ENCODE measurements around the gene FAM89B. TPM values are rescaled to one million over a fixed set of nuclear protein-coding genes. Genes with fewer than 3 reads are reported as not detected.

The FAM89B gene
- total RNA-seq, 2 experiments from 2014 or later: 12.7 to 16.0 TPM

DNA sequence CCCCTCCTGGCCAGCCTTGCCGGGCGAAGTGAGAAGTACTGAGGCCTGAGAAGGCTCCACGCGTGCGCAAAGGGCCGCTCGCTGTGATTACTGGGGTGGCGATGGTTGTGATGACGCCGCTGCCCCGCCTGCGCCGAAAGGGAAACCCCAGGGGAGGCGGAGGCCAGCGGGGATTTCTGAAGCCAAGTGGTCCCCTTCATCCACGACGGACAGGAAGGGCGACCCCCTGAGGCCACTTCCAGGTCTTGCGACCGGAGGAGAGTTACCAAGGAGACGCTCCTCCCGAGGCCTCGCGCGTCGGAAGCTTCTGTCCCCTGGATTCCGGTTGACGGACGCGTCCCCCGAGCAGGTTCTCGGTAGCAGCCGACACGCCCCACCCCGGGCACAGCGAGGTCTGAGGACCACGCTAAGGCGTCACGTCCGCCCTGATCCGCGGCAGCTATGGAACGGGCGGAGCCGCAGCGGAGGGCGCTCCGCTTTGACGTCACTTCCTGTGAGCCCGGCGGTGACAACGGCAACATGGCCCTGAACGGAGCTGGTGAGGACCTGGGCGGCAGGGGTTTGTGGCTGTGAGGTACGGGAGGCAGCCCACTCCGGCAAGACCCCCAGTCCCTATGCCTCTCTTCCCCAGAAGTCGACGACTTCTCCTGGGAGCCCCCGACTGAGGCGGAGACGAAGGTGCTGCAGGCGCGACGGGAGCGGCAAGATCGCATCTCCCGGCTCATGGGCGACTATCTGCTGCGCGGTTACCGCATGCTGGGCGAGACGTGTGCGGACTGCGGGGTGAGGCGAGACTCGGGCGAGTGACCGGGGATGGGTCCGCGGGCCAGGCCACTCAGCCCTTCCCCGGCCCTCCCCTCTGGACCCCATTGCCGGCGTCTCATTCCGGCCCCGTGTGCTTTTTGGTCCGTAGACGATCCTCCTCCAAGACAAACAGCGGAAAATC is 2.1 kb upstream of the FAM89B start, which contains the start of gene ZNRD2:
ZNRD2 (plus strand) TSS at position 505 of the 946 bp plus-strand sequence; CDS start at position 520, 15 bp downstream.
- H3K9me3 Mint-ChIP-seq: no peaks in the 10 kb centered on the region
- peak within 1 kb of the TSS; percentile 93 for H3K4me3 Mint-ChIP-seq
- H3K27ac Mint-ChIP-seq: peak within 1 kb of the TSS; percentile 97
- peaks cover 37% of the 10 kb centered on the region for H3K36me3 Mint-ChIP-seq (ENCODE audit: low read depth)
- H3K27me3 Mint-ChIP-seq: no peaks in the 10 kb centered on the region
- peak; percentile 99 for DNase-seq
- ChIA-PET POLR2A (interaction anchor here (0.9 to 6.0 kb wide), 13 partner anchors 10 to 152 kb away, joined by 3 to 51 read pairs (median 10); partner anchors contain the start of genes LTBP3, MALAT1, NEAT1 and PCNX3), CTCF (interaction anchor here (0.8 to 4.7 kb wide), 10 partner anchors 9 to 290 kb away, joined by 3 to 59 read pairs (median 6); partner anchors contain the start of genes LTBP3, MAP3K11, MUS81 and PCNX3)
- H3K4me1 Mint-ChIP-seq (ENCODE audit: low read depth): peaks cover 57% of the 10 kb centered on the region
- intact Hi-C loops (cut with micrococcal nuclease): loop anchor here (5.0 kb wide), 1 partner anchor 143 kb away; no protein-coding TSS in a partner anchor
- ATAC-seq: peak; percentile 77
- TF ChIP-seq, protein P1, sequence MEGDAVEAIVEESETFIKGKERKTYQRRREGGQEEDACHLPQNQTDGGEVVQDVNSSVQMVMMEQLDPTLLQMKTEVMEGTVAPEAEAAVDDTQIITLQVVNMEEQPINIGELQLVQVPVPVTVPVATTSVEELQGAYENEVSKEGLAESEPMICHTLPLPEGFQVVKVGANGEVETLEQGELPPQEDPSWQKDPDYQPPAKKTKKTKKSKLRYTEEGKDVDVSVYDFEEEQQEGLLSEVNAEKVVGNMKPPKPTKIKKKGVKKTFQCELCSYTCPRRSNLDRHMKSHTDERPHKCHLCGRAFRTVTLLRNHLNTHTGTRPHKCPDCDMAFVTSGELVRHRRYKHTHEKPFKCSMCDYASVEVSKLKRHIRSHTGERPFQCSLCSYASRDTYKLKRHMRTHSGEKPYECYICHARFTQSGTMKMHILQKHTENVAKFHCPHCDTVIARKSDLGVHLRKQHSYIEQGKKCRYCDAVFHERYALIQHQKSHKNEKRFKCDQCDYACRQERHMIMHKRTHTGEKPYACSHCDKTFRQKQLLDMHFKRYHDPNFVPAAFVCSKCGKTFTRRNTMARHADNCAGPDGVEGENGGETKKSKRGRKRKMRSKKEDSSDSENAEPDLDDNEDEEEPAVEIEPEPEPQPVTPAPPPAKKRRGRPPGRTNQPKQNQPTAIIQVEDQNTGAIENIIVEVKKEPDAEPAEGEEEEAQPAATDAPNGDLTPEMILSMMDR (IDR thresholded peaks at IDR 0.05): peak; percentile 27

DNA sequence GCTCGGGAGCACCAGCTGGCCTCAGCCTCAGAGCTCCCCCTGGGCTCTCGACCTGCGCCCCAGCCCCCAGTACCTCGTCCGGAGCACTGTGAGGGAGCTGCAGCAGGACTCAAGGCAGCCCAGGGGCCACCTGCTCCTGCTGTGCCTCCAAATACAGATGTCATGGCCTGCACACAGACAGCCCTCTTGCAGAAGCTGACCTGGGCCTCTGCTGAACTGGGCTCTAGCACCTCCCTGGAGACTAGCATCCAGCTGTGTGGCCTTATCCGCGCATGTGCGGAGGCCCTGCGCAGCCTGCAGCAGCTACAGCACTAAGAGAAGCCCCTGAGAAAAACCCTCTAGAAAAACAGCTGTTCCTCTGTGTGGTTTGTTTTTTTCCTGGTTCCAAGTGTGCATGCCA is 918 bp upstream of the FAM89B start:
- intact Hi-C loops (cut with micrococcal nuclease): loop anchor here (5.0 kb wide), 1 partner anchor 144 kb away; no protein-coding TSS in a partner anchor
- TF ChIP-seq, protein P1 (IDR thresholded peaks at IDR 0.05): no peak
- no peaks in the 10 kb centered on the region for H3K27me3 Mint-ChIP-seq
- H3K27ac Mint-ChIP-seq: peak overlapping the region; percentile 89
- peaks cover 37% of the 10 kb centered on the region for H3K36me3 Mint-ChIP-seq (ENCODE audit: low read depth)
- ATAC-seq: no peak
- ChIA-PET CTCF (interaction anchor here (0.6 to 4.7 kb wide), 15 partner anchors 10 to 288 kb away, joined by 3 to 59 read pairs (median 6); partner anchors contain the start of genes KAT5, LTBP3, MAP3K11 and MUS81), POLR2A (interaction anchor here (0.6 to 6.0 kb wide), 15 partner anchors 11 to 154 kb away, joined by 3 to 51 read pairs (median 10); partner anchors contain the start of genes LTBP3, MALAT1, NEAT1 and PCNX3)
- peak overlapping the region; percentile 93 for H3K4me3 Mint-ChIP-seq
- H3K4me1 Mint-ChIP-seq (ENCODE audit: low read depth): peaks cover 49% of the 10 kb centered on the region
- no peak for DNase-seq
- H3K9me3 Mint-ChIP-seq: no peaks in the 10 kb centered on the region

DNA sequence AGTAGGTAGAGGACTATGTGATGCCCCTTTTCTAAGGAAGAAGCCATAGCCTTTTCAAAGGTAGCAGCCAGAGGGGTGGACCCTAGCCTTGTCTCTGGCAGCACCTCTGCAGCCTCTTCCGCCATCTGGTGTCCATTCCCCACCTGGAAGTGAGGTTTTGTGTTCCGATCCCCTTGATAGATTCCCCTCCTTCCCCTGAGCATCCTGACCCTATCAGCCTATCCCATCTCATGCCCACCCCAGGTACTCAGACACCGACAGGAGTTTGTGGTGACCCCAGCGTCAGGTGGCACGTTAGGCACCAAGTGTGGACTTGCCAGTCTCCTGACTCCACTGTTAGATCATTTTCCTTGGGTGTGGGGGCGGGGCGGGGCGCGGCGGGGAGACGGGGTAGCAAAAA is 398 bp upstream of the FAM89B start:
- no peak for DNase-seq

DNA sequence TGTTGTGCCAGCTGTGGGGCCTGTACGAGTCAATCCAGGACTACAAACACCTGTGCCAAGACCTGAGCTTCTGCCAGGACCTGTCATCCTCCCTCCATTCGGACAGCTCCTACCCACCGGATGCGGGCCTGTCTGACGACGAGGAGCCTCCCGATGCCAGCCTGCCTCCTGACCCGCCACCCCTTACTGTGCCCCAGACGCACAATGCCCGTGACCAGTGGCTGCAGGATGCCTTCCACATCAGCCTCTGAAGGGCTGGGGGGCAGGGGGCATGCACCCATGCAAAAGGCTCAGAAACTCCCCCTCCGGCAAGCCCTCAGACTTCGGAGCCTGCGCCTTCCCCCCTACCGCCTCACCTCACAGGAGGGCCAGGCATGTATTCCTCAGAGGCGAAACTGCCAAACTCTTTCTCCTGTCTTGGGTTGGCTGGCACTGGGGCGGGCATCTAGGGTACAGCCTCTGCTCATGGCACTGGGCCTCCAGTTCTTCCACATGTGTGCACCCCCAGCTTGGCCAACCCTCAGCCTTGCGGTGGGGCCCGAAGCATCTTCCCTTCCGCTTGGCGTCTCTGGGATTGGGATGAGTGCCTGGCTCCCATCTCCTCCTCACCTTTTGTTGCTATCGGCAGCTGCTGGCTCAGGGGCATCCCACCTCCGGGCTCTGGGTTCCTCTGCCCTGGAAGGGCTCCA is 1.2 kb downstream of the FAM89B start:
- POLR2A ChIA-PET: interaction anchor here (0.7 to 6.0 kb wide), 15 partner anchors 9 to 286 kb away, joined by 3 to 51 read pairs (median 4); partner anchors contain the start of genes CFL1, MALAT1, NEAT1 and PCNX3
- Mint-ChIP-seq H3K9me3 (no peaks in the 10 kb centered on the region), H3K36me3 (ENCODE audit: low read depth) (peaks cover 37% of the 10 kb centered on the region), H3K4me1 (ENCODE audit: low read depth) (peaks cover 52% of the 10 kb centered on the region), H3K27ac (peak overlapping the region; percentile 81), H3K4me3 (peak overlapping the region; percentile 77), H3K27me3 (no peaks in the 10 kb centered on the region)
- intact Hi-C loops (cut with micrococcal nuclease): loop anchor here (2.0 to 5.0 kb wide), 3 partner anchors 15 to 146 kb away; partner anchors contain the start of genes MAP3K11 and PCNX3
- ATAC-seq: no peak
- no peak for DNase-seq
- TF ChIP-seq, protein P1 (IDR thresholded peaks at IDR 0.05): no peak
- CTCF ChIA-PET: interaction anchor here (0.7 to 4.7 kb wide), 12 partner anchors 8 to 74 kb away, joined by 3 to 59 read pairs (median 6); partner anchors contain the start of genes LTBP3, MAP3K11 and PCNX3

More for the DNA sequence above, 398 bp upstream of the FAM89B start:
- Mint-ChIP-seq H3K27ac (peak overlapping the region; percentile 89), H3K36me3 (ENCODE audit: low read depth) (peaks cover 39% of the 10 kb centered on the region), H3K4me1 (ENCODE audit: low read depth) (peaks cover 45% of the 10 kb centered on the region), H3K4me3 (peak overlapping the region; percentile 93), H3K27me3 (no peaks in the 10 kb centered on the region), H3K9me3 (no peaks in the 10 kb centered on the region)
- CTCF ChIA-PET: interaction anchor here (0.7 to 4.7 kb wide), 17 partner anchors 11 to 243 kb away, joined by 3 to 59 read pairs (median 4); partner anchors contain the start of genes KAT5, LTBP3, MAP3K11 and PCNX3
- intact Hi-C loops (cut with micrococcal nuclease): loop anchor here (5.0 kb wide), 1 partner anchor 145 kb away; no protein-coding TSS in a partner anchor
- POLR2A ChIA-PET: interaction anchor here (0.7 to 6.0 kb wide), 14 partner anchors 11 to 155 kb away, joined by 3 to 51 read pairs (median 10); partner anchors contain the start of genes LTBP3, MALAT1, MAP3K11 and NEAT1
- ATAC-seq: no peak
- TF ChIP-seq, protein P1 (IDR thresholded peaks at IDR 0.05): peak; percentile 31
